ENCODE results near the gene IFNK. TPM values are rescaled to one million over a fixed set of nuclear protein-coding genes. Genes with fewer than 3 reads are reported as not detected.

IFNK gene
- total RNA-seq, 1 donor = not detected

GRCh38 chr9:27572061-27572460 is 48.0 kb downstream of the IFNK start:
- no peak for DNase-seq (ENCODE audit: low read depth in 2 of 3, low spot score in 2 of 3)

- DNase-seq (ENCODE audit: low read depth in 2 of 3, low spot score in 2 of 3) = peak; percentile 39 to 86 (median 77)
Measured at GRCh38 chr9:27572566-27572917, 48.5 kb downstream of the IFNK start.

- peak in 2 of 3 donors; percentile 82 to 84 for DNase-seq (ENCODE audit: low read depth in 2 of 3, low spot score in 2 of 3)
Measured at GRCh38 chr9:27572918-27573633, 49.0 kb downstream of the IFNK start, which contains the start of gene C9orf72. Gene C9orf72 (minus strand): TSS chr9:27573481. CDS start chr9:27567120, 6,361 bp downstream.

GRCh38 chr9:27573634-27574590 is 49.8 kb downstream of the IFNK start:
- DNase-seq (ENCODE audit: low read depth in 2 of 3, low spot score in 2 of 3) = peak; percentile 97 to 100 (median 100)

Other genes with a start within 250 kb of the IFNK start
- not detected for gene EQTN, start 227.1 kb upstream of the IFNK start, total RNA-seq
- gene MOB3B, start 5.5 kb downstream of the IFNK start, total RNA-seq = 0.54 TPM
- gene C9orf72, start 49.2 kb downstream of the IFNK start, total RNA-seq = 7.8 TPM

Data from hematopoietic multipotent progenitor cell (in vitro differentiated cells).